H1 (cell line): ENCODE measurements around the gene ZNF277. TPM values are rescaled to one million over a fixed set of nuclear protein-coding genes. Genes with fewer than 3 reads are reported as not detected.

Experiments
- CTCF ChIA-PET: fragments of 300-600 bp; sonication (Branson Sonifier 250); formaldehyde crosslinking; loops from one replicate; lab custom pipeline; 2021; ENCODE audit not compliant: partially characterized antibody; lab: Charles Lee
- POLR2A ChIA-PET: fragments of 300-600 bp; sonication (Branson Sonifier 250); formaldehyde crosslinking; loops from one replicate; lab custom pipeline; 2021; ENCODE audit warnings: inconsistent platforms; ENCODE audit not compliant: partially characterized antibody; lab: Charles Lee
- DNase-seq, 2 experiments: peaks; one replicate each; pipeline versions ENCODE4 v3.0.0 to v3.0.0-alpha.2; 2010 to 2022; ENCODE audit warnings: low spot score in 2 of 2, low read depth in 1 of 2, mixed read lengths in 1 of 2
- FAIRE-seq: peaks from 2 replicates; lab custom pipeline; 2011; peaks lifted over from hg19 to GRCh38; lab: Jason Lieb, UNC
- H2AFZ ChIP-seq: 2 replicates; pipeline ENCODE4 v1.8.1; 2012; ENCODE audit warnings: low read length, inconsistent platforms
- H2AK5ac ChIP-seq: 2 replicates; pipeline ENCODE4 v1.6.1; 2013; ENCODE audit warnings: low read depth, low read length
- H2BK120ac ChIP-seq: replicated peaks from 2 replicates; pipeline ENCODE3; 2013; ENCODE audit warnings: low read depth, low read length, inconsistent platforms
- H2BK12ac ChIP-seq: 2 replicates; pipeline ENCODE4 v1.6.1; 2013; ENCODE audit warnings: low read depth, low read length
- H2BK15ac ChIP-seq: 2 replicates; pipeline ENCODE4 v1.6.1; 2013; ENCODE audit warnings: low read length
- H2BK20ac ChIP-seq: 2 replicates; pipeline ENCODE4 v1.6.1; 2013; ENCODE audit warnings: low read length
- H2BK5ac ChIP-seq: 2 replicates; pipeline ENCODE4 v1.6.1; 2013; ENCODE audit warnings: low read depth, low read length
- H3K14ac ChIP-seq: 2 replicates; pipeline ENCODE4 v1.6.1; 2013; ENCODE audit warnings: inconsistent platforms; ENCODE audit not compliant: insufficient read length
- H3K18ac ChIP-seq: 2 replicates; pipeline ENCODE4 v1.6.1; 2013; ENCODE audit warnings: low read length; ENCODE audit errors: extremely low read depth
- H3K23ac ChIP-seq: 2 replicates; pipeline ENCODE4 v1.6.1; 2013; ENCODE audit warnings: inconsistent platforms; ENCODE audit not compliant: insufficient read length
- H3K23me2 ChIP-seq: 2 replicates; pipeline ENCODE4 v1.6.1; 2013; ENCODE audit warnings: low read depth, low read length
- H3K27ac ChIP-seq: 2 replicates; pipeline ENCODE4 v1.6.1; 2011; ENCODE audit warnings: low read depth, low read length, inconsistent platforms
- H3K27me3 ChIP-seq, 4 experiments: replicated peaks in 1 of 4; 1 replicate in 1 of 4; 2 replicates in 3 of 4; pipeline versions ENCODE4 v1.6.1 to v1.8.1; 2011 to 2013; ENCODE audit warnings: low read length in 3 of 4, mild to moderate bottlenecking in 3 of 4, inconsistent platforms in 2 of 4, mixed read lengths in 2 of 4, moderate library complexity in 1 of 4; ENCODE audit not compliant: control insufficient read depth in 3 of 4, insufficient read depth in 3 of 4; ENCODE audit errors: extremely low read depth in 1 of 4
- H3K36me3 ChIP-seq, 4 experiments: 2 replicates each; pipeline versions ENCODE4 v1.6.1 to v1.8.1; 2011 to 2013; ENCODE audit warnings: mild to moderate bottlenecking in 4 of 4, low read length in 3 of 4, moderate library complexity in 2 of 4, control low read depth in 1 of 4, inconsistent platforms in 1 of 4; ENCODE audit not compliant: insufficient read depth in 4 of 4, control insufficient read depth in 2 of 4
- H3K4ac ChIP-seq: replicated peaks from 2 replicates; pipeline ENCODE3; 2013; ENCODE audit warnings: low read length, low read depth, mixed read lengths, inconsistent platforms; ENCODE audit not compliant: insufficient read length
- H3K4me1 ChIP-seq, 4 experiments: replicated peaks in 1 of 4; 1 replicate in 1 of 4; 2 replicates in 3 of 4; pipeline versions ENCODE4 v1.6.1 to v1.8.1; 2011 to 2013; ENCODE audit warnings: low read length in 3 of 4, inconsistent platforms in 2 of 4, mixed read lengths in 1 of 4; ENCODE audit not compliant: insufficient read depth in 4 of 4, control insufficient read depth in 3 of 4
- H3K4me2 ChIP-seq, 2 experiments: 2 replicates each; pipeline versions ENCODE4 v1.6.1 to v1.8.1; 2011 to 2013; ENCODE audit warnings: low read depth in 2 of 2, low read length in 2 of 2, control low read depth in 1 of 2, inconsistent platforms in 1 of 2, mild to moderate bottlenecking in 1 of 2; ENCODE audit not compliant: insufficient read depth in 1 of 2
- H3K4me3 ChIP-seq, 4 experiments: fragments of 200-600, 300-600 bp in 1 of 4; sonication (generic), shearing (Covaris generic), sonication (Bioruptor Twin) in 1 of 4; 2 replicates each; pipeline versions ENCODE4 v1.5.1 to v1.8.1; 2011 to 2016; ENCODE audit warnings: low read length in 4 of 4, low read depth in 3 of 4, control low read depth in 2 of 4, inconsistent platforms in 2 of 4, mild to moderate bottlenecking in 2 of 4, mixed read lengths in 1 of 4, moderate library complexity in 1 of 4; ENCODE audit not compliant: insufficient read depth in 2 of 4; ENCODE audit errors: extremely low read depth in 1 of 4
- H3K56ac ChIP-seq: replicated peaks from 2 replicates; pipeline ENCODE3; 2013; ENCODE audit warnings: low read depth, mild to moderate bottlenecking, mixed read lengths, low read length, inconsistent platforms; ENCODE audit not compliant: insufficient read length
- H3K79me1 ChIP-seq: 2 replicates; pipeline ENCODE4 v1.6.1; 2013; ENCODE audit warnings: low read depth, low read length, control low read depth
- H3K79me2 ChIP-seq, 2 experiments: 2 replicates each; pipeline versions ENCODE4 v1.6.1 to v1.8.1; 2012 to 2013; ENCODE audit warnings: low read length in 2 of 2, mild to moderate bottlenecking in 2 of 2, inconsistent platforms in 1 of 2; ENCODE audit not compliant: insufficient read depth in 2 of 2, control insufficient read depth in 1 of 2
- H3K9ac ChIP-seq, 4 experiments: replicated peaks in 1 of 4; 1 replicate in 1 of 4; 2 replicates in 3 of 4; pipeline versions ENCODE4 v1.6.1 to v1.8.1; 2011 to 2013; ENCODE audit warnings: low read depth in 3 of 4, low read length in 3 of 4, control low read depth in 2 of 4, mild to moderate bottlenecking in 2 of 4, moderate library complexity in 2 of 4, inconsistent platforms in 1 of 4; ENCODE audit errors: extremely low read depth in 1 of 4
- H3K9me3 ChIP-seq, 2 experiments: 2 replicates each; pipeline versions ENCODE4 v1.6.1 to v1.8.1; 2012 to 2013; ENCODE audit warnings: mild to moderate bottlenecking in 2 of 2, moderate library complexity in 2 of 2, control low read depth in 1 of 2, inconsistent platforms in 1 of 2, low read depth in 1 of 2, low read length in 1 of 2, mixed read lengths in 1 of 2; ENCODE audit not compliant: insufficient read depth in 2 of 2
- H4K20me1 ChIP-seq, 2 experiments: replicated peaks in 1 of 2; 2 replicates each; pipeline versions ENCODE3 to v1.8.1; 2011 to 2013; ENCODE audit warnings: inconsistent platforms in 2 of 2, low read length in 2 of 2, mild to moderate bottlenecking in 1 of 2; ENCODE audit not compliant: insufficient read depth in 2 of 2, control insufficient read depth in 1 of 2
- H4K5ac ChIP-seq: 2 replicates; pipeline ENCODE4 v1.6.1; 2013; ENCODE audit warnings: low read length, low read depth, mixed read lengths, inconsistent platforms; ENCODE audit not compliant: insufficient read length
- H4K8ac ChIP-seq: 2 replicates; pipeline ENCODE4 v1.8.0; 2013; ENCODE audit warnings: mild to moderate bottlenecking, moderate library complexity, low read length, inconsistent platforms; ENCODE audit not compliant: insufficient read depth; ENCODE audit errors: extremely low read depth
- H4K91ac ChIP-seq: replicated peaks from 2 replicates; pipeline ENCODE3; 2013; ENCODE audit warnings: low read length, mixed read lengths, inconsistent platforms; ENCODE audit not compliant: insufficient read length
- ASH2L ChIP-seq: fragments of 200-600, 300-600 bp; sonication (generic); IDR thresholded peaks from one replicate; pipeline ENCODE4 v1.7.1; 2017; ENCODE audit warnings: low read length
- BACH1 ChIP-seq: IDR thresholded peaks from 2 replicates; pipeline ENCODE4 v1.6.1; 2012; ENCODE audit warnings: low read length, improper control_type of control experiment
- BCL11A ChIP-seq, 2 experiments: IDR thresholded peaks; one replicate each; pipeline ENCODE4 v1.6.1; 2011; ENCODE audit warnings: low read depth in 2 of 2, low read length in 2 of 2, mild to moderate bottlenecking in 2 of 2
- CBX5 ChIP-seq: fragments of 300-800, 300-1000 bp; sonication (generic); IDR thresholded peaks from 2 replicates; pipeline ENCODE4 v1.7.1; 2016; ENCODE audit warnings: antibody characterized with exemption, low read length, low read depth
- CBX8 ChIP-seq: fragments of 300-800, 300-1000 bp; sonication (generic); IDR thresholded peaks from 2 replicates; pipeline ENCODE4 v1.7.1; 2016; ENCODE audit warnings: low read depth, low read length, borderline replicate concordance
- CEBPB ChIP-seq: IDR thresholded peaks from 2 replicates; pipeline ENCODE4 v1.6.1; 2012; ENCODE audit warnings: low read depth, low read length
- CREB1 ChIP-seq: IDR thresholded peaks from 2 replicates; pipeline ENCODE4 v1.6.1; 2012; ENCODE audit warnings: inconsistent platforms
- EGR1 ChIP-seq: IDR thresholded peaks from 2 replicates; pipeline ENCODE4 v1.6.1; 2011; ENCODE audit warnings: low read depth, low read length, borderline replicate concordance
- FOSL1 ChIP-seq: IDR thresholded peaks from 2 replicates; pipeline ENCODE4 v1.6.1; 2011; ENCODE audit warnings: mild to moderate bottlenecking, low read depth, low read length, moderate library complexity; ENCODE audit not compliant: insufficient read depth
- NRF1 ChIP-seq: IDR thresholded peaks from 2 replicates; pipeline ENCODE4 v1.6.1; 2011; ENCODE audit warnings: mild to moderate bottlenecking, low read depth, low read length, improper control_type of control experiment
- POU5F1 ChIP-seq: IDR thresholded peaks from 2 replicates; pipeline ENCODE4 v1.6.1; 2011; ENCODE audit warnings: low read depth, mild to moderate bottlenecking, low read length, moderate library complexity
- RFX5 ChIP-seq: IDR thresholded peaks from 2 replicates; pipeline ENCODE4 v1.6.1; 2011; ENCODE audit warnings: low read depth, low read length, improper control_type of control experiment, borderline replicate concordance
- SIN3A ChIP-seq, 2 experiments: IDR thresholded peaks in 1 of 2; conservative IDR thresholded peaks in 1 of 2; 2 replicates each; pipeline ENCODE4 v1.6.1; 2011 to 2012; ENCODE audit warnings: low read length in 2 of 2, improper control_type of control experiment in 1 of 2, low read depth in 1 of 2, mild to moderate bottlenecking in 1 of 2
- SUZ12 ChIP-seq: fragments of 200-600 bp; sonication (generic); IDR thresholded peaks from 2 replicates; pipeline ENCODE4 v1.6.1; 2012; ENCODE audit warnings: mild to moderate bottlenecking, inconsistent platforms, low read length, moderate library complexity, mixed read lengths
- WGBS, 2 experiments: shearing (Covaris generic) in 1 of 2; methylation state at CpG; one replicate each; pipeline versions ENCODE4 v1.1.6 to v1.1.7; 2013 to 2015; ENCODE audit warnings: low lambda C conversion rate in 2 of 2, mixed read lengths in 2 of 2, inconsistent platforms in 1 of 2, low coverage in 1 of 2, missing lambda C conversion rate in 1 of 2; ENCODE audit not compliant: insufficient replicate concordance in 2 of 2, insufficient coverage in 1 of 2, insufficient read length in 1 of 2; ENCODE audit errors: extremely low coverage in 1 of 2, missing lambda C conversion rate in 1 of 2; 5-methylcytosine and 5-hydroxymethylcytosine counted together
- polyA plus RNA-seq, 7 experiments: library from polyadenylated mRNA; depleted of rRNA in 3 of 7; stranded (reverse) in 5 of 7; unstranded in 2 of 7; fragments of >200 nt in 5 of 7; fragments of 200-250 nt in 2 of 7; gene quantifications; 1 replicate in 5 of 7; 2 replicates in 1 of 7; 4 replicates in 1 of 7; pipeline versions ENCODE4 v1.2.1 to v1.2.3, GENCODE V29; 2011 to 2013; ENCODE audit warnings: missing spikeins in 2 of 7, mixed read lengths in 2 of 7
- total RNA-seq: library from RNA; stranded (reverse); fragmentation: NEBNext Ultra II Directional; extraction: Animal tissue kit (Norgen Biotek cat#: 25700); gene quantifications from 2 replicates; pipeline ENCODE4 v1.2.1, GENCODE V29; 2021

Gene ZNF277
- total and polyA plus RNA-seq, 2 of the 8 experiments (the other 6 are each of a cell fraction or from before 2014, with no cell fraction given): 5.1 to 21.7 TPM

DNA sequence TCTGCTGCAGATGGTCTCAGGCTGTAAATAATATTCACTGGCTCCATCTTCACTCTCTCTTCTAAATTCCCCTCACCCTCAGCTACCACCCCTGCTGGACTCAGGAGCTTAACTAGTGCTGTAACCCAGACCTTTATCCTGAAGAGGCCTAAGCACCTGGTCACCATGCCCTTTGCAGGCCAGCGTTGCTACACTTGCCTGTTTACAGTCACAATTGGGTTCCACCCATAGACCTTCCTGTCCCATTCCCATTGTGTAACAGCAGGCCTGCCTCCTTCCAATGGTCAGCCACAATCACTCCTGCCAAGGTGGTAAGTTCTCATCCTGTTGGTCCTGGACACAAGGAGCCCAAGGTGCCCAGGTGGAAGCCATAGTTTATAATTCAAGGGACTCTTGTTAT is 157.9 kb downstream of the ZNF277 start:
- Histone ChIP-seq H3K27me3 (no peaks in the 10 kb centered on the region), H3K79me1 (no peaks in the 10 kb centered on the region), H2BK20ac (no peak overlapping the region), H4K8ac (no peak overlapping the region), H3K9me3 (peaks cover 0 to 2% of the 10 kb centered on the region in 2 experiments; a peak in 1 of 4 replicates), H3K36me3 (no peaks in the 10 kb centered on the region)
- no peak for TF ChIP-seq BCL11A (IDR thresholded peaks at IDR 0.05; ENCODE audit: low read depth in 2 of 2, low read length in 2 of 2)
- TF ChIP-seq SIN3A (conservative IDR thresholded peaks at IDR 0.05 in 1 of 2, IDR thresholded peaks at IDR 0.05 in 1 of 2; ENCODE audit: low read depth in 1 of 2, low read length in 2 of 2): no peak
- no peak for TF ChIP-seq POU5F1
- no peak for TF ChIP-seq SUZ12
- TF ChIP-seq ASH2L: no peak
- no peak for TF ChIP-seq BACH1
- no peak for TF ChIP-seq RFX5
- TF ChIP-seq FOSL1: no peak
- no peak for TF ChIP-seq CEBPB
- no peak for TF ChIP-seq NRF1
- no peak for TF ChIP-seq CBX5
- no peak for TF ChIP-seq EGR1
- TF ChIP-seq CBX8: no peak
- TF ChIP-seq CREB1: no peak
- TF ChIP-seq, all 59 proteins: peak for 0
- Histone ChIP-seq H3K56ac (no peak overlapping the region), H2BK12ac (no peak overlapping the region; the same call in 1 of the 2 replicates), H2AFZ (no peak overlapping the region), H4K5ac (no peak overlapping the region), H3K27ac (no peak overlapping the region), H3K14ac (no peak overlapping the region), H2BK15ac (no peak overlapping the region), H3K4me3 (no peak overlapping the region), H4K20me1 (no peaks in the 10 kb centered on the region), H3K23me2 (no peaks in the 10 kb centered on the region), H2BK120ac (no peak overlapping the region), H3K4me2 (no peak overlapping the region), H3K79me2 (no peaks in the 10 kb centered on the region), H3K9ac (no peak overlapping the region), H2AK5ac (no peak overlapping the region), H3K4ac (no peak overlapping the region), H3K4me1 (peaks cover 0 to 6% (median 0%) of the 10 kb centered on the region in 4 experiments; a peak in 3 of 7 replicates), H3K18ac (no peak overlapping the region), H2BK5ac (no peak overlapping the region), H3K23ac (no peak overlapping the region), H4K91ac (no peak overlapping the region)
- DNase-seq (no peak), FAIRE-seq (no peak)
- ChIA-PET CTCF (interaction anchor here (1.1 kb wide), 1 partner anchor 26 kb away, joined by 3 read pairs; no protein-coding TSS in a partner anchor), POLR2A (no interaction called here)
- 100% methylated on average over 1 of the region's 1 CpG; no CpG with 5 or more reads in 1 of the 2 experiments for WGBS, 2 experiments
